Measurements from ENCODE around the gene CDH24.
A peak's percentile ranks its signal among the peaks of the same experiment; 100 is the strongest.
"Not testable (repeated sequence)": the region's sequence is repeated elsewhere in the genome, so short reads cannot be mapped to it uniquely, and the experiment has no call there.

The CDH24 gene

GRCh38 chr14:23018107-23018506 is 39.2 kb downstream of the CDH24 start:
- no peak overlapping the region for H3K4me3 Mint-ChIP-seq
- no peak for DNase-seq (ENCODE audit: low spot score)
- no peaks in the 10 kb centered on the region for H3K9me3 Mint-ChIP-seq

GRCh38 chr14:23017091-23017490 is 40.2 kb downstream of the CDH24 start:
- H3K9me3 Mint-ChIP-seq = no peaks in the 10 kb centered on the region
- H3K4me1 Mint-ChIP-seq (ENCODE audit: low read depth) = peaks cover 10% of the 10 kb centered on the region
- no peak overlapping the region for H3K27ac Mint-ChIP-seq
- H3K36me3 Mint-ChIP-seq (ENCODE audit: low read depth) = peaks cover 2% of the 10 kb centered on the region
- H3K27me3 Mint-ChIP-seq (ENCODE audit: low read depth) = no peaks in the 10 kb centered on the region
- H3K4me3 Mint-ChIP-seq = no peak overlapping the region
- DNase-seq (ENCODE audit: low spot score) = no peak

More at GRCh38 chr14:23018107-23018506, 39.2 kb downstream of the CDH24 start:
- Mint-ChIP-seq H3K4me1 (ENCODE audit: low read depth) (peaks cover 15% of the 10 kb centered on the region), H3K27ac (no peak overlapping the region), H3K27me3 (ENCODE audit: low read depth) (no peaks in the 10 kb centered on the region), H3K36me3 (ENCODE audit: low read depth) (peaks cover 7% of the 10 kb centered on the region)

- DNase-seq (ENCODE audit: low spot score) = no peak
- Mint-ChIP-seq H3K4me3 (peak overlapping the region; percentile 3), H3K27me3 (ENCODE audit: low read depth) (no peaks in the 10 kb centered on the region), H3K4me1 (ENCODE audit: low read depth) (peaks cover 7% of the 10 kb centered on the region), H3K27ac (peak overlapping the region; percentile 19), H3K36me3 (ENCODE audit: low read depth) (no peaks in the 10 kb centered on the region), H3K9me3 (no peaks in the 10 kb centered on the region)
These were observed 41.7 kb downstream of the CDH24 start for GRCh38 chr14:23015618-23016017.

GRCh38 chr14:23013749-23014054 is 43.6 kb downstream of the CDH24 start:
- not testable (repeated sequence) for H3K27ac Mint-ChIP-seq; H3K9me3 Mint-ChIP-seq; DNase-seq (ENCODE audit: low spot score); H3K4me3 Mint-ChIP-seq; H3K36me3 Mint-ChIP-seq (ENCODE audit: low read depth); H3K27me3 Mint-ChIP-seq (ENCODE audit: low read depth)
- peaks cover 20% of the 10 kb centered on the region for H3K4me1 Mint-ChIP-seq (ENCODE audit: low read depth)

GRCh38 chr14:23013054-23013748 is 44.1 kb downstream of the CDH24 start:
- H3K27ac Mint-ChIP-seq = no peak overlapping the region
- H3K4me3 Mint-ChIP-seq = no peak overlapping the region
- no peaks in the 10 kb centered on the region for H3K9me3 Mint-ChIP-seq
- no peaks in the 10 kb centered on the region for H3K27me3 Mint-ChIP-seq (ENCODE audit: low read depth)
- DNase-seq (ENCODE audit: low spot score) = no peak
- no peaks in the 10 kb centered on the region for H3K36me3 Mint-ChIP-seq (ENCODE audit: low read depth)
- H3K4me1 Mint-ChIP-seq (ENCODE audit: low read depth) = peaks cover 25% of the 10 kb centered on the region

- DNase-seq (ENCODE audit: low spot score) = peak; percentile 79
- Mint-ChIP-seq H3K27me3 (ENCODE audit: low read depth) (no peaks in the 10 kb centered on the region), H3K9me3 (no peaks in the 10 kb centered on the region), H3K4me3 (peak within 1 kb of the TSS; percentile 93), H3K36me3 (ENCODE audit: low read depth) (no peaks in the 10 kb centered on the region), H3K27ac (peak within 1 kb of the TSS; percentile 95), H3K4me1 (ENCODE audit: low read depth) (peaks cover 39% of the 10 kb centered on the region)
These were observed 47.2 kb downstream of the CDH24 start, which contains the start of gene C14orf93 for GRCh38 chr14:23009939-23010726. TSS of gene C14orf93 (minus strand) at chr14:23010143. CDS start at chr14:22999023, 11,120 bp downstream.

GRCh38 chr14:23009483-23009938 is 47.8 kb downstream of the CDH24 start:
- no peaks in the 10 kb centered on the region for H3K27me3 Mint-ChIP-seq (ENCODE audit: low read depth)
- peak overlapping the region; percentile 94 for H3K27ac Mint-ChIP-seq
- H3K36me3 Mint-ChIP-seq (ENCODE audit: low read depth) = no peaks in the 10 kb centered on the region
- peak overlapping the region; percentile 92 for H3K4me3 Mint-ChIP-seq
- peaks cover 43% of the 10 kb centered on the region for H3K4me1 Mint-ChIP-seq (ENCODE audit: low read depth)
- DNase-seq (ENCODE audit: low spot score) = no peak
- H3K9me3 Mint-ChIP-seq = no peaks in the 10 kb centered on the region

- Mint-ChIP-seq H3K9me3 (no peaks in the 10 kb centered on the region), H3K36me3 (ENCODE audit: low read depth) (no peaks in the 10 kb centered on the region), H3K27ac (peak overlapping the region; percentile 75), H3K4me1 (ENCODE audit: low read depth) (peaks cover 43% of the 10 kb centered on the region), H3K4me3 (peak overlapping the region; percentile 92), H3K27me3 (ENCODE audit: low read depth) (no peaks in the 10 kb centered on the region)
- DNase-seq (ENCODE audit: low spot score) = no peak
These were observed 48.5 kb downstream of the CDH24 start for GRCh38 chr14:23008831-23009230.

- no peaks in the 10 kb centered on the region for H3K9me3 Mint-ChIP-seq
- no peaks in the 10 kb centered on the region for H3K36me3 Mint-ChIP-seq (ENCODE audit: low read depth)
- peak overlapping the region; percentile 96 for H3K27ac Mint-ChIP-seq
- peak overlapping the region; percentile 94 for H3K4me3 Mint-ChIP-seq
- peak; percentile 98 for DNase-seq (ENCODE audit: low spot score)
- no peaks in the 10 kb centered on the region for H3K27me3 Mint-ChIP-seq (ENCODE audit: low read depth)
- peaks cover 43% of the 10 kb centered on the region for H3K4me1 Mint-ChIP-seq (ENCODE audit: low read depth)
These were observed 50.5 kb downstream of the CDH24 start for GRCh38 chr14:23006544-23007419.

GRCh38 chr14:23006188-23006534 is 51.2 kb downstream of the CDH24 start:
- Mint-ChIP-seq H3K4me1 (ENCODE audit: low read depth) (peaks cover 41% of the 10 kb centered on the region), H3K27ac (peak overlapping the region; percentile 96), H3K9me3 (no peaks in the 10 kb centered on the region), H3K36me3 (ENCODE audit: low read depth) (no peaks in the 10 kb centered on the region), H3K4me3 (peak overlapping the region; percentile 94), H3K27me3 (ENCODE audit: low read depth) (no peaks in the 10 kb centered on the region)
- DNase-seq (ENCODE audit: low spot score) = no peak

GRCh38 chr14:23005451-23006187 is 51.7 kb downstream of the CDH24 start:
- H3K4me1 Mint-ChIP-seq (ENCODE audit: low read depth) = peaks cover 41% of the 10 kb centered on the region
- no peaks in the 10 kb centered on the region for H3K27me3 Mint-ChIP-seq (ENCODE audit: low read depth)
- H3K27ac Mint-ChIP-seq = peak overlapping the region; percentile 96
- DNase-seq (ENCODE audit: low spot score) = no peak
- no peaks in the 10 kb centered on the region for H3K9me3 Mint-ChIP-seq
- peak overlapping the region; percentile 94 for H3K4me3 Mint-ChIP-seq
- H3K36me3 Mint-ChIP-seq (ENCODE audit: low read depth) = no peaks in the 10 kb centered on the region

GRCh38 chr14:23004274-23004673 is 53.0 kb downstream of the CDH24 start:
- H3K9me3 Mint-ChIP-seq; H3K27ac Mint-ChIP-seq; DNase-seq (ENCODE audit: low spot score); H3K4me3 Mint-ChIP-seq; H3K27me3 Mint-ChIP-seq (ENCODE audit: low read depth); H3K36me3 Mint-ChIP-seq (ENCODE audit: low read depth): not testable (repeated sequence)
- H3K4me1 Mint-ChIP-seq (ENCODE audit: low read depth) = peaks cover 33% of the 10 kb centered on the region

GRCh38 chr14:23002592-23002991 is 54.7 kb downstream of the CDH24 start:
- no peak for DNase-seq (ENCODE audit: low spot score)
- H3K27ac Mint-ChIP-seq = no peak overlapping the region
- H3K27me3 Mint-ChIP-seq (ENCODE audit: low read depth) = no peaks in the 10 kb centered on the region
- H3K9me3 Mint-ChIP-seq = no peaks in the 10 kb centered on the region
- H3K4me1 Mint-ChIP-seq (ENCODE audit: low read depth) = peaks cover 20% of the 10 kb centered on the region
- no peaks in the 10 kb centered on the region for H3K36me3 Mint-ChIP-seq (ENCODE audit: low read depth)
- no peak overlapping the region for H3K4me3 Mint-ChIP-seq
